HFF-Myc (cell line): Measurements from ENCODE around the gene PARD3B.

ENCODE experiments used
- DNase-seq: peaks from one replicate; pipeline ENCODE4 v3.0.0-alpha.2; 2011; ENCODE audit warnings: low read depth; ENCODE audit errors: extremely low read depth
- H3K4me3 ChIP-seq: replicated peaks from 2 replicates; pipeline ENCODE4 v1.5.1; 2011; ENCODE audit warnings: low read depth, mild to moderate bottlenecking, control low read depth, low read length
- CTCF ChIP-seq: IDR thresholded peaks from 2 replicates; pipeline ENCODE4 v1.5.1; 2012; ENCODE audit warnings: mild to moderate bottlenecking, low read depth, low read length, control low read depth; ENCODE audit errors: missing control alignments

The PARD3B gene

GRCh38 chr2:204791230-204791629 lies 246.0 kb downstream of the PARD3B start:
- TF ChIP-seq CTCF: no peak
- H3K4me3 ChIP-seq: no peak overlapping the region
- no peak for DNase-seq

GRCh38 chr2:204794624-204795023 lies 249.3 kb downstream of the PARD3B start:
- H3K4me3 ChIP-seq: no peak overlapping the region
- DNase-seq: no peak
- no peak for TF ChIP-seq CTCF

- no peak for DNase-seq
- no peak for TF ChIP-seq CTCF
- no peak overlapping the region for H3K4me3 ChIP-seq
These were observed 249.9 kb downstream of the PARD3B start for GRCh38 chr2:204795156-204795555.

- no peak for TF ChIP-seq CTCF
- no peak for DNase-seq
- no peak overlapping the region for H3K4me3 ChIP-seq
These were observed 251.3 kb downstream of the PARD3B start for GRCh38 chr2:204796581-204796980.

GRCh38 chr2:204799791-204800190 lies 254.5 kb downstream of the PARD3B start:
- H3K4me3 ChIP-seq: no peak overlapping the region
- TF ChIP-seq CTCF: no peak
- no peak for DNase-seq

- DNase-seq: no peak
- no peak for TF ChIP-seq CTCF
- H3K4me3 ChIP-seq: no peak overlapping the region
These were observed 263.2 kb downstream of the PARD3B start for GRCh38 chr2:204808494-204808893.

- no peak for DNase-seq
- H3K4me3 ChIP-seq: no peak overlapping the region
- no peak for TF ChIP-seq CTCF
These were observed 279.6 kb downstream of the PARD3B start for GRCh38 chr2:204824751-204825453.
